BJ (cell line): ENCODE results near the gene PRKCQ. TPM values are rescaled to one million over a fixed set of nuclear protein-coding genes. Genes with fewer than 3 reads are reported as not detected.

Experiments
- CTCF ChIA-PET: fragments of 350-600 bp; formaldehyde crosslinking; extraction: SDS; loops from one replicate; lab custom pipeline; 2021; ENCODE audit warnings: antibody characterized with exemption, inconsistent platforms; lab: Yijun Ruan, JAX
- POLR2A ChIA-PET: fragments of 300-600 bp; sonication (Branson Sonifier 250); formaldehyde crosslinking; extraction: SDS; loops from one replicate; lab custom pipeline; 2021; ENCODE audit warnings: antibody characterized with exemption; lab: Charles Lee
- DNase-seq: peaks from one replicate; pipeline ENCODE4 v3.0.0-alpha.2; 2011; ENCODE audit warnings: low read depth
- H3K27me3 ChIP-seq: 2 replicates; pipeline ENCODE4 v1.6.0; 2011; ENCODE audit warnings: low read length; ENCODE audit not compliant: control insufficient read depth, insufficient read depth
- H3K36me3 ChIP-seq: 2 replicates; pipeline ENCODE4 v1.5.1; 2011; ENCODE audit warnings: low read length; ENCODE audit not compliant: control insufficient read depth, insufficient read depth
- H3K4me3 ChIP-seq: 2 replicates; pipeline ENCODE4 v1.5.1; 2011; ENCODE audit warnings: low read depth, mild to moderate bottlenecking, control low read depth, low read length
- CTCF ChIP-seq: IDR thresholded peaks from 2 replicates; pipeline ENCODE4 v1.5.1; 2011; ENCODE audit warnings: low read depth, mild to moderate bottlenecking, control low read depth, inconsistent platforms, low read length, moderate library complexity; ENCODE audit not compliant: insufficient read depth
- polyA plus RNA-seq: library from polyadenylated mRNA; depleted of rRNA; stranded (reverse); fragments of >200 nt; gene quantifications from 2 replicates; pipeline ENCODE4 v1.2.3, GENCODE V29; 2011

PRKCQ gene
- polyA plus RNA-seq, 1 experiment, result 0.06 TPM

- TF ChIP-seq CTCF, result no peak
- CTCF ChIA-PET, result no interaction called here
- H3K36me3 ChIP-seq, result no peaks in the 10 kb centered on the region
- no peaks in the 10 kb centered on the region for H3K27me3 ChIP-seq
- no peak overlapping the region for H3K4me3 ChIP-seq
- no peak for DNase-seq
- POLR2A ChIA-PET, result no interaction called here
Measured at GRCh38 chr10:6530966-6531365, 49.1 kb downstream of the PRKCQ start.

- no peak overlapping the region for H3K4me3 ChIP-seq
- H3K27me3 ChIP-seq, result no peaks in the 10 kb centered on the region
- no peaks in the 10 kb centered on the region for H3K36me3 ChIP-seq
- CTCF ChIA-PET, result no interaction called here
- no peak for TF ChIP-seq CTCF
- POLR2A ChIA-PET, result no interaction called here
- DNase-seq, result no peak
Measured at GRCh38 chr10:6530211-6530840, 49.8 kb downstream of the PRKCQ start.

GRCh38 chr10:6528198-6528950 lies 51.7 kb downstream of the PRKCQ start:
- no peaks in the 10 kb centered on the region for H3K36me3 ChIP-seq
- ChIA-PET POLR2A (no interaction called here), CTCF (no interaction called here)
- DNase-seq, result no peak
- no peak for TF ChIP-seq CTCF
- H3K27me3 ChIP-seq, result no peaks in the 10 kb centered on the region
- H3K4me3 ChIP-seq, result no peak overlapping the region

GRCh38 chr10:6525599-6526165 lies 54.4 kb downstream of the PRKCQ start:
- ChIA-PET CTCF (no interaction called here), POLR2A (no interaction called here)
- DNase-seq, result no peak
- no peak for TF ChIP-seq CTCF
- Histone ChIP-seq H3K4me3 (no peak overlapping the region), H3K36me3 (no peaks in the 10 kb centered on the region), H3K27me3 (no peaks in the 10 kb centered on the region)

- Histone ChIP-seq H3K27me3 (no peaks in the 10 kb centered on the region), H3K4me3 (no peak overlapping the region), H3K36me3 (no peaks in the 10 kb centered on the region)
- no peak for DNase-seq
- POLR2A ChIA-PET, result no interaction called here
- CTCF ChIA-PET, result no interaction called here
- no peak for TF ChIP-seq CTCF
Measured at GRCh38 chr10:6522230-6522629, 57.8 kb downstream of the PRKCQ start.
